Measurements from ENCODE around the gene PARD6G.

Gene PARD6G

DNA sequence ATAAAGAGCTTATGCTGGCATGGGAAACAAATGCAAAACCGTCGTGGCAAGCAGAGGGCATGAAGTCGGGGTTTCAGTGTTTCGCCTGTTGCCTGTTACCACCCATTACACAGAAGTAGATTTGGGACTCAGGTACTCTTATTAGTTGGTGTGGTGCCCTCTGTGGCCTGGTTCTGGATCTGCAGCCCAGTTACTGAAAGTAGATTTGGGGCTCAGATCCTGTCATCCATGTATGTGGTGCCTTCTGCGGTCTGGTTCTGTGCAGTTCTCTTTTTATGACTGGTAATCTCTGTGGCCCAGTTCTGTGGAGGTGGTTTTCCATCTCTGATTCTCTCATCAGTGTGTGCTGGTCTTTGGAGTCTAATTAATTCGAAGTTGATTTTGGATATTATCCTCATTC is 93.0 kb downstream of the PARD6G start:
- H3K4me3 ChIP-seq = no peak overlapping the region

DNA sequence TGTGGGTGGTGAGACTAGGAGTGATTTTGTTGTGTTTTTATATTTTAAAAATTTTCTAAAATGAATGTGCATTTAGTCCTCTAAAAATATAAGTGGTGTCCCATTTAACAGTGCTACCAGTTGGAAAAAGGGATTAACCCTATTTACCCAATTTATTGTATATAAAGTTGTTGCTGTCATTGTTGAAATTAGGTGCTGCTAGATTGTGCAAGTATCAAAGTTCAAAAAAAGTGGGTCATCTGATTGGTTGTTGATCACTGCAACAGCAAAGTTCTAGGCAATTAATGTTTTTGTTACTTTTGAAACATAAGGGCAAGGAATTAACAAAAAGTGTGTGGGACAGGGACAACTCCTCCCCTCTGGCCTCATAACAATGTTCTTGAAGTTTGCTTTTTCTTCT is 97.6 kb downstream of the PARD6G start:
- intact Hi-C loops (cut with DNase I; ENCODE audit: low total_unique reads) = loop anchor here (10.0 kb wide), 1 partner anchor 925 kb away; no protein-coding TSS in a partner anchor

More for the DNA sequence above, 93.0 kb downstream of the PARD6G start:
- no peaks in the 10 kb centered on the region for H3K36me3 ChIP-seq
- no peaks in the 10 kb centered on the region for H3K4me1 ChIP-seq
- intact Hi-C loops (cut with DNase I; ENCODE audit: low total_unique reads) = no loop called here
- TF ChIP-seq, protein P1, sequence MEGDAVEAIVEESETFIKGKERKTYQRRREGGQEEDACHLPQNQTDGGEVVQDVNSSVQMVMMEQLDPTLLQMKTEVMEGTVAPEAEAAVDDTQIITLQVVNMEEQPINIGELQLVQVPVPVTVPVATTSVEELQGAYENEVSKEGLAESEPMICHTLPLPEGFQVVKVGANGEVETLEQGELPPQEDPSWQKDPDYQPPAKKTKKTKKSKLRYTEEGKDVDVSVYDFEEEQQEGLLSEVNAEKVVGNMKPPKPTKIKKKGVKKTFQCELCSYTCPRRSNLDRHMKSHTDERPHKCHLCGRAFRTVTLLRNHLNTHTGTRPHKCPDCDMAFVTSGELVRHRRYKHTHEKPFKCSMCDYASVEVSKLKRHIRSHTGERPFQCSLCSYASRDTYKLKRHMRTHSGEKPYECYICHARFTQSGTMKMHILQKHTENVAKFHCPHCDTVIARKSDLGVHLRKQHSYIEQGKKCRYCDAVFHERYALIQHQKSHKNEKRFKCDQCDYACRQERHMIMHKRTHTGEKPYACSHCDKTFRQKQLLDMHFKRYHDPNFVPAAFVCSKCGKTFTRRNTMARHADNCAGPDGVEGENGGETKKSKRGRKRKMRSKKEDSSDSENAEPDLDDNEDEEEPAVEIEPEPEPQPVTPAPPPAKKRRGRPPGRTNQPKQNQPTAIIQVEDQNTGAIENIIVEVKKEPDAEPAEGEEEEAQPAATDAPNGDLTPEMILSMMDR (IDR thresholded peaks at IDR 0.05) = peak in 1 of 2 experiments; percentile 22
- no peak overlapping the region for H3K27ac ChIP-seq
- no peaks in the 10 kb centered on the region for H3K9me3 ChIP-seq
- DNase-seq = no peak
- no peaks in the 10 kb centered on the region for H3K27me3 ChIP-seq

DNA sequence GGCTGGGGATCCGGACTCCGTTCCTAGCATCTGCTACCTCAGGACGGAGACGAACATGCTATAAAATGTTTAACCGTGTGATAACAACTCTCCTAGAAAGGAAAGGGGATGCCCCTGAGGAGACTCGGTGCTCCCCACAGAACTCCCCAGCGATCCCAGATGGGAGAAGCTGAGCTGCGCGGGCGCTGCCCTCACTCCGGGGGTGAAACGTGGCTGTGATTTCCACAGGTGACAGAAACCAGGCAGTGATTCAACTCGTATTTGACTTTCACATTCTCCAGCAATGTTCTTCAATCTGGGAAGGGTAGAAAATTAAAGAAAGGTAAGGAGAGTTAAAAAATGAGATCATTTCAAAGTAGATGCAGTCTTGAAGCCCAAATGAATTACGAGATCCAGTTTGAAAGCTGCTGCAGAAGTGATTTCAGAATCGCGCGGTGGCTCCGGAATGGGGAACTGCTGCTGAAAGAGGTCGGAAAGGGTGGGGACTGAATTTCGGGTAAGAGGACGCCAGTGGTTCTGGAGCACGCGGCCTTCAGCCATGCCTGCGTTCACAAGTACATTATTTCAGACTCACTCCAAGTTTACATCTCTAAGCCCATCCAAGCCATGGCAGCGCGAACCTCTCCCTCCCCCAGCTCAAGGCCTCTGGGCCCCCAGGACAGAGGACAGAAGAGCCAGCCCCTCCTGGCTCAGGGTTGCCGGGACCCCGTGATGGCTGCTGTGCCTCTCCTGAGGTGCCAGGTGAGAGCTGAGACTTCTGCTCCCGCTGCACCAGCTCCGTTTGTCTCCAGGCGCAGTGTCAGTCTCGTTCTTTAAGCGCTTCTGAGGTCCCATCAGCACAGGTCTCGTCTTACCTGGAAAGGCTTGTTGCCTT is 98.8 kb downstream of the PARD6G start:
- no peaks in the 10 kb centered on the region for H3K36me3 ChIP-seq
- H3K4me3 ChIP-seq = peak overlapping the region; percentile 52 to 56
- H3K27me3 ChIP-seq = no peaks in the 10 kb centered on the region
- H3K27ac ChIP-seq = no peak overlapping the region
- intact Hi-C loops (cut with DNase I; ENCODE audit: low total_unique reads) = loop anchor here (10.0 kb wide), 1 partner anchor 924 kb away; no protein-coding TSS in a partner anchor
- H3K4me1 ChIP-seq = peaks cover 0 to 20% (median 3%) of the 10 kb centered on the region in 4 donors
- peak in 1 of 2 donors; percentile 34 for DNase-seq
- no peaks in the 10 kb centered on the region for H3K9me3 ChIP-seq
- TF ChIP-seq, protein P1 (IDR thresholded peaks at IDR 0.05) = no peak

More for the DNA sequence above, 97.6 kb downstream of the PARD6G start:
- Histone ChIP-seq H3K27ac (no peak overlapping the region), H3K27me3 (no peaks in the 10 kb centered on the region), H3K9me3 (no peaks in the 10 kb centered on the region), H3K4me1 (peaks cover 0 to 20% (median 3%) of the 10 kb centered on the region in 4 donors), H3K4me3 (no peak overlapping the region), H3K36me3 (no peaks in the 10 kb centered on the region)
- TF ChIP-seq, protein P1 (IDR thresholded peaks at IDR 0.05) = no peak
- no peak for DNase-seq

DNA sequence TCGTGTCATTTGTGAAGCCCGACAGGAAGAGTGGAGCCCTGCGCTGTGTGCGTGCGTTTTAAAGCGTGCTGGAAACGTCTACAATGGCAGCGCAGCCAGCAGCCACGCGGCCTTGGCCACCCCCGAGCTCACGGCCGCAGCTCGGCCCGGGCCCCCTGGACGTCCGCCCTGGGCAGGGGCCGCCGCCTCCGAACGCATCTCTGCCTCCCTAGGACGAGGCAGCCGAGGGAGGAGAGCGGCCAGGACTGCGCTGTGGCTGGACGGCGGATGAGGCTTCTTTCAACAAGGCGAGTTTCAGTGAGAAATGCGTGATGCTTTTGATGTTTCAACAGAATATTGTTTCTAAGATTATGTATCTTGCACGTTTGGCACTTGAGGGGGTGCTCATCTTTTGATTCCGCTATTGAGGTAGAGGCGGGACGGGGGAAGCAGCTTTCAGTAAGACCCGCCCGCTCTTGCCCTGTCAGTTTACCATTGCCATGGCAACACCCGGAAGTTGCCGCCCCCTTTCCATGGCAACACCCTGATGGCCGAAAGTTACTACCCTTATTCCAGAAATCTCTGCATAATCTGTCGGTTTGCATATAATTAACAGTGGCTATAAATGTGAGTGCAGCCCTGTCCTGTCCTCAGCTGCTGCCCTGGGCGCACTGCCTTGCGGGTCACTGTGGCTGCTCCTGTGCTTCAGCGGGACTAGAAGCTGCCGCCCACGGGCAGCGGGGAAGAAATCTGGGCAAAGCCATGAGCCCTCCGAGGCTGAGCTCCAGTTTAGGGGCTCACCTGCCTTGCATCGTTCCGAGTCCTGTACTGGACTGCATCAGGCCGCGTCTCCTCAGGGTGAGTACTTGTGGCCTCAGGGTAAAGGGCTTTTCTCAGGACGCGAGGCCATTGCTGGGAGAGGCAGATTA is 99.6 kb downstream of the PARD6G start:
- intact Hi-C loops (cut with DNase I; ENCODE audit: low total_unique reads) = loop anchor here (10.0 kb wide), 1 partner anchor 923 kb away; no protein-coding TSS in a partner anchor
- Histone ChIP-seq H3K27me3 (no peaks in the 10 kb centered on the region), H3K36me3 (no peaks in the 10 kb centered on the region), H3K4me1 (peaks cover 0 to 20% (median 3%) of the 10 kb centered on the region in 4 donors), H3K4me3 (peak overlapping the region; percentile 52 to 56), H3K27ac (no peak overlapping the region), H3K9me3 (no peaks in the 10 kb centered on the region)
- DNase-seq = peak; percentile 88 to 89
- TF ChIP-seq, protein P1 (IDR thresholded peaks at IDR 0.05) = no peak

DNA sequence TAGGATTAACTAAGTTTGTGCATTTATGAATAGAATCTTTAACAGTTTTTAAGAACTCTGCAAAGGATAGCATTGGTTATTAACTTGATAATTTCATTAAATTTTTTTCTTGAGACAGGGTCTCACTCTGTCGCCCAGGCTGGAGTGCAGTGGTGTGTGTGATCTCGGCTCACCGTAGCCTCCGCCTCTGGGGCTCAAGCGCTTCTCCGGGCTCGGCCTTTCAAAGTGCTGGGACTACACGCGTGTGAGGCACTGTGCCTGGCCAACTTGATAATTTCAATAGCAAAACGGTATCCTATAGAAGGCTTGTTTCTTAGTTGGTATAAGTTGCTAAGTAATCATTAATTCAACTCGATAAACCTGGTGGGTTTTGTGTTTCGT is 100.3 kb downstream of the PARD6G start:
- intact Hi-C loops (cut with DNase I; ENCODE audit: low total_unique reads) = loop anchor here (10.0 kb wide), 1 partner anchor 922 kb away; no protein-coding TSS in a partner anchor
- DNase-seq = no peak
- Histone ChIP-seq H3K27me3 (no peaks in the 10 kb centered on the region), H3K4me1 (peaks cover 0 to 20% (median 3%) of the 10 kb centered on the region in 4 donors), H3K4me3 (peak overlapping the region; percentile 52 to 56), H3K9me3 (no peaks in the 10 kb centered on the region), H3K36me3 (no peaks in the 10 kb centered on the region), H3K27ac (no peak overlapping the region)
- TF ChIP-seq, protein P1 (IDR thresholded peaks at IDR 0.05) = no peak

Measured in tibial artery (tissue), 4 donors.